Activated CD4-positive, alpha-beta memory T cell treated with anti-CD3 and anti-CD28 coated beads, Interleukin-2, amount 10 ng/mL, durations not matched to agents 7 days and 5 days (primary cell): ENCODE data around the gene PLCL2. TPM values are rescaled to one million over a fixed set of nuclear protein-coding genes. Genes with fewer than 3 reads are reported as not detected.

Source experiments
- CTCF ChIA-PET: fragments of 350-600 bp; sonication (Branson Sonifier 250); formaldehyde crosslinking; loops from one replicate; lab custom pipeline; 2021; ENCODE audit warnings: antibody characterized with exemption, inconsistent platforms; lab: Charles Lee
- POLR2A ChIA-PET: fragments of 350-600 bp; sonication (Branson Sonifier 250); formaldehyde crosslinking; loops from one replicate; lab custom pipeline; 2021; ENCODE audit warnings: antibody characterized with exemption; lab: Charles Lee
- DNase-seq: peaks from one replicate; pipeline ENCODE4 v3.0.0-alpha.2; 2020
- H3K27ac Mint-ChIP-seq: one replicate; pipeline ENCODE4 v1.8.0; 2021; ENCODE audit warnings: mild to moderate bottlenecking, mixed read lengths
- H3K27me3 Mint-ChIP-seq: one replicate; pipeline ENCODE4 v1.8.0; 2021; ENCODE audit warnings: mixed read lengths
- H3K36me3 Mint-ChIP-seq: one replicate; pipeline ENCODE4 v1.8.0; 2021; ENCODE audit warnings: low read depth, mixed read lengths
- H3K4me1 Mint-ChIP-seq: one replicate; pipeline ENCODE4 v1.8.0; 2021; ENCODE audit warnings: mixed read lengths
- H3K4me3 Mint-ChIP-seq: one replicate; pipeline ENCODE4 v1.8.0; 2021; ENCODE audit warnings: mild to moderate bottlenecking, mixed read lengths
- H3K9me3 Mint-ChIP-seq: one replicate; pipeline ENCODE4 v1.8.0; 2021; ENCODE audit warnings: mixed read lengths
- total RNA-seq, 2 experiments: library from RNA; stranded (reverse); gene quantifications; one replicate each; pipeline ENCODE4 v1.2.3, GENCODE V29; 2021

The PLCL2 gene
- total RNA-seq, 2 experiments from 2014 or later: 38.9 to 39.8 TPM

DNA sequence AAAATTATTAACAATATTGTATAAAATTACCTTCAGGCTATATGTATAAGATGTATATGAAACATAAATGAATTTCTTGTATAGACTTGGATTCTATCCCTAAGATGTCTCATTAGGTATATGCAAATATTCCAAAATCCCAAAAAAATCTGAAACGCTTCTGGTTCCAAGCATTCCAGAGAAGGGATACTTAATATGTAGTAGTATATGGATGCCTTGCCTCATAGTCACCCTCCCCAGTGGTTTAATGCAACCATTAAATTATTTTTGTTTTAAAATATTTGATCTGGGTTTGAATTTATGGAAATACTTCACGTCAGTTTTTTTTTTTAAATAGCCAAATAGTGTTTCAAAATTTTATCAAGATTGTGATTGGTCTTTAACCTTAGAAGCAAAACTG lies 27.2 kb downstream of the PLCL2 start:
- H3K36me3 Mint-ChIP-seq: peaks cover 16% of the 10 kb centered on the region
- peaks cover 37% of the 10 kb centered on the region for H3K4me1 Mint-ChIP-seq
- no peak overlapping the region for H3K27ac Mint-ChIP-seq

DNA sequence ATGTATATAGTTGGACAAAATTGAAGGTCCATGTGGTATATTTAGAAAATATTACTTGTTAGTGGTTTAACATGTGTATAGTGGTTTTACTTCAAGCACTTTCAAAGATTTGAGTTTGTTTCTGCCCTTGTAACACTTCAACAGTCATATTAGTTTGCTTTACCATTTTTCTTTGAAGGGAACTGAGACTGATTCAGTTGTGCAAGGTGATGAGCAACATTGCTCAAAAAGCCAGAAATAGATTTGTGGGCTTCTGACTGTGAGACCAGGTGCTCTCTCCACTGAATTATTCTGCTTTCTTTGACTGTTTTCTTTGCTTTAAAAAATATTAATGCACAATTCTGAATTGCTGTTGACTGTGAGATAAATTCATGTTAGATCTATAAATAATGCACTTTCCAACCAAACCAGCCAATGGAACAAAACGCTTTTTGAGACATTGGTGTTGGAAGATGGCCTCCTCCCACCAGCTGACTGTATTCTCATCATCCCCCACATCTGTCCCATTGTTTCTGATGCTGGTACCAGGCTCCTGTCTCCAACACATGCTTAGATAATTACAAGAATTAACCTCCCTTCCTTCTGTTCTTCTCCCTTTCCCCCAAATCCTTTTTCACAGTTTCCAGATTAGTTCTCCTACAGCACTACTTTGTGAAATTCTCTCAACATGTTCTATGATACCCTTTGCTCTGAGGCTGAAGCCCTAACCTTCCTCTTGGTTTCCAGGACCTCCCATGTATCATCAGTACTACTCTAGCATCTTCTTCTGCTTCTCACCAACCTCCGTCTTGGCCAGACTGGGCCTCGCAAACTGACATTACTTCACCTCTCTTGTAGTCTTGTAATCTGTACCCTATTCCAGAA lies 27.9 kb downstream of the PLCL2 start:
- ChIA-PET POLR2A (no interaction called here), CTCF (interaction anchor here (0.7 kb wide), 1 partner anchor 84 kb away, joined by 3 read pairs; no protein-coding TSS in a partner anchor)
- H3K4me3 Mint-ChIP-seq: no peak overlapping the region
- peaks cover 36% of the 10 kb centered on the region for H3K4me1 Mint-ChIP-seq
- no peaks in the 10 kb centered on the region for H3K27me3 Mint-ChIP-seq
- no peak for DNase-seq
- no peaks in the 10 kb centered on the region for H3K9me3 Mint-ChIP-seq
- no peak overlapping the region for H3K27ac Mint-ChIP-seq
- peaks cover 16% of the 10 kb centered on the region for H3K36me3 Mint-ChIP-seq

More for the DNA sequence above, 27.2 kb downstream of the PLCL2 start:
- Mint-ChIP-seq H3K27me3 (no peaks in the 10 kb centered on the region), H3K4me3 (no peak overlapping the region), H3K9me3 (no peaks in the 10 kb centered on the region)
- CTCF ChIA-PET: no interaction called here
- POLR2A ChIA-PET: no interaction called here
- no peak for DNase-seq

DNA sequence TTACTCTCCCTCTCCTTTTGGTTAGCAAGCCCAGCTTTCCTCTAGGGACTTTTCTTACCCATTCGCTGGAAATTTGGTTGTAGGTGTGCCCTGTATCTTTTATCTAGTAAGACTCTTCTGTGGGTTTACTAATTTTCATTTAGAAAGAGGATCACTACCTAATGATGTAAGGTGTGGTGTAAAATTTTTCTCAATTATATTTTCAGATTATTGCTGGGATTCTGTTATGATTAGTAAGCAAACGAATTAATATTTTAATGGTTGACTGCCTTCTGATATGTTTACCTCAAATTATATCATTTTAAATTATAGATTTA lies 28.5 kb downstream of the PLCL2 start:
- Mint-ChIP-seq H3K36me3 (peaks cover 16% of the 10 kb centered on the region), H3K4me3 (no peak overlapping the region), H3K27me3 (no peaks in the 10 kb centered on the region), H3K4me1 (peaks cover 34% of the 10 kb centered on the region), H3K9me3 (no peaks in the 10 kb centered on the region), H3K27ac (no peak overlapping the region)
- DNase-seq: no peak
- ChIA-PET POLR2A (no interaction called here), CTCF (interaction anchor here (0.7 kb wide), 1 partner anchor 84 kb away, joined by 3 read pairs; no protein-coding TSS in a partner anchor)

DNA sequence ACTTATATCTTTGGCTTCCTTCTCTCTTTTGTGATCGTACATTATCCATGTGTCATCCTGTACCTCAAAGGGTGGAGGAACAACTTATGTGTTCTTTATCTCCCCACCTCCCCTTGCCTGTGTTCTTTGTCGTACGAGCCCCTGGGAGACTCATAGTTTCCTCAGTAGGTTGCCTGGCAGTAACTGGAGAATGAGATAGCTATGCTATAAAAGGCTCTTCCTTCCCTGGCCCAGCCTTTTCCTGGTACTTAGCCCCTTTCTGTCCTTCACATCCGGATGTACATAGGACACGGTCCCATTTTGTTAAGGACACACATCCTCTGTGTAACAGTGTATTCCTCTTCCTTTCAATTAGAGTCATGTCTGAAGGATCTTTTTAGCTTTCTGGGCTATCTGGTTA lies 32.1 kb downstream of the PLCL2 start:
- H3K36me3 Mint-ChIP-seq: peaks cover 5% of the 10 kb centered on the region
- DNase-seq: no peak
- H3K27ac Mint-ChIP-seq: no peak overlapping the region
- peaks cover 21% of the 10 kb centered on the region for H3K4me1 Mint-ChIP-seq
- H3K27me3 Mint-ChIP-seq: no peaks in the 10 kb centered on the region
- ChIA-PET POLR2A (interaction anchor here (0.9 kb wide), 1 partner anchor 19 kb away, joined by 3 read pairs; no protein-coding TSS in a partner anchor), CTCF (no interaction called here)
- H3K4me3 Mint-ChIP-seq: no peak overlapping the region
- H3K9me3 Mint-ChIP-seq: no peaks in the 10 kb centered on the region

DNA sequence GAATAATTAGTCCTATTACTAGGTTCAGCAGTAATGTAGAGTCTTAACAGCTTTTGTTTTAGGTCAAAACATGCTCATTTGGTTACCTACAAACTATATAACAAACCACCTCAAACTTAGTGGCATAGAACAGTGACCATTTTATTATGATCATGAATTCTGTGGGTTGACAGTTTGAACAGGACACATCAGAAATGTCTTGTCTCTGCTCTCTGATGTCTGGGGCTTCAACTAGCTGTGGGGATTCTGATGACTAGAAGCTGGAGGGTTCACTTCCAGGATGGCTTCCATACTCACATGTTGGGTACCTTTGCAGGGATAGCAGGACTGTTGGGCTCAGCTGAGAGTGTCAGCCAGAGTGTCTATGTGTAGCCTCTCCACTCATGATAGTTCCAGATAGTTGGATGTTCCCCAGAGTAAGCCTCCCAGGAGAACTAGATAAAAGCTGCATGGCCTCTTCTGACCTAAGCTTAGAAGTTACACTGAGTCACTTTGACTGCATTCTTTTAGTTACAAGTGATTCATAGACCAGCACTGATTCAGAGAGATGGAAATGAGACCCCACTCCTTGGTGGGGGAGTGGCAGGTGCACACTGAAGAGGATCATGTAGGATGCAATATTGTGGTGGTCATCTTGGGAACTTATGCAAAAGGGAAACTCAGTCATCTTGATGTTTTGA lies 32.6 kb downstream of the PLCL2 start:
- POLR2A ChIA-PET: interaction anchor here (0.9 kb wide), 1 partner anchor 18 kb away, joined by 3 read pairs; no protein-coding TSS in a partner anchor
- Mint-ChIP-seq H3K9me3 (no peaks in the 10 kb centered on the region), H3K4me3 (no peak overlapping the region), H3K27ac (no peak overlapping the region), H3K4me1 (peaks cover 18% of the 10 kb centered on the region), H3K27me3 (no peaks in the 10 kb centered on the region), H3K36me3 (peaks cover 5% of the 10 kb centered on the region)
- DNase-seq: no peak
- CTCF ChIA-PET: interaction anchor here (1.4 kb wide), 1 partner anchor 33 kb away, joined by 3 read pairs; the partner anchor contains the start of gene PLCL2

DNA sequence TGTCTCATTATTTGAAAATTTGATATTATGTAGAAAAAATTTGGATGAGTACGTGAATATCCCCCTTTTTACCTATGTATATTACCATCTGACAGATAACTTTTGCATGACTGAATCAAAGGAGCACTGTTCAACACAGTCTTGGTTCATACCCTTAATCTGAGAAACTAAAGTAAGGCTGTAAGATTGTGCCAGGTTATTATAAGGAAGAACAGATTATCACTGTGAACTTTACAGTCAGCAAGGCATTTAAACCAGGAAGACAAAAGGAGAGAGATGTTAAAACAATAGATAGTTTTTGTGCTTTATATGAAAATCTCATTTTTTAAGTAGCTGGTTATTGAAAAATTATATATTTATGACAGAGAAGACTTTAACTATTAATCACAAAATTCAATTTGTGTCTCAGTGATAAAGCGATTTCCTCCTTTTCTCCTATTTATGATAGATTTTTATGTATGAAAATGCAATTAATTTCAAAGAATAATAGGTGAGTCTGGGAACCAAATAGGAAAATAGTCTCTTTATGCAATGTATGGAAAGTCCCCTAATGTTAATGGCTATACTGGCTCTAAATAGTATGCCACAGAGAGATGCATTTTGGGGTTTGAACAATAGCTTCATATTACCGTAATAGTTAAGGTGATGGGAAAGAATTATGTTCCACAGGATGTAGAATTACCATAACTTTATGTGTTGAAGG lies 33.4 kb downstream of the PLCL2 start:
- POLR2A ChIA-PET: no interaction called here
- no peaks in the 10 kb centered on the region for H3K36me3 Mint-ChIP-seq
- no peaks in the 10 kb centered on the region for H3K27me3 Mint-ChIP-seq
- H3K9me3 Mint-ChIP-seq: no peaks in the 10 kb centered on the region
- CTCF ChIA-PET: interaction anchor here (1.4 kb wide), 1 partner anchor 34 kb away, joined by 3 read pairs; the partner anchor contains the start of gene PLCL2
- H3K4me3 Mint-ChIP-seq: no peak overlapping the region
- no peak overlapping the region for H3K27ac Mint-ChIP-seq
- DNase-seq: no peak
- peaks cover 11% of the 10 kb centered on the region for H3K4me1 Mint-ChIP-seq

DNA sequence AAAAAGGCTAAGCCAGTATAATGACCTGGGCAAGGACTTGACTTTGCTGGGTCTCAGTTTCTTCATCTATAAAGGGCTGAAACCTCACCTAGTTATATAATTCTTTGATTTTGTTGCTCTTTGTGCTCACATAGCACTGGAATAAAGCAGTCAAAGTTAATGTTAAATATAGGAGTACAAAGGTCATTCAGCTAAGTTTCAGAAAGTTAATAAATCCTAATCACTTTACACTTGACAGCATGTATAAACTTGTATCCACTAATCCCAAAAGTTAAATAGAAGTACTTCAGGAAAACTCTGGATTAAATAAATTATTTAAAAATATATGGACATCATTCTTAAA lies 33.9 kb downstream of the PLCL2 start:
- H3K9me3 Mint-ChIP-seq: no peaks in the 10 kb centered on the region
- POLR2A ChIA-PET: no interaction called here
- CTCF ChIA-PET: interaction anchor here (1.4 kb wide), 1 partner anchor 34 kb away, joined by 3 read pairs; the partner anchor contains the start of gene PLCL2
- H3K4me1 Mint-ChIP-seq: peaks cover 10% of the 10 kb centered on the region
- no peaks in the 10 kb centered on the region for H3K36me3 Mint-ChIP-seq
- H3K27me3 Mint-ChIP-seq: no peaks in the 10 kb centered on the region
- no peak overlapping the region for H3K27ac Mint-ChIP-seq
- no peak overlapping the region for H3K4me3 Mint-ChIP-seq
- DNase-seq: no peak

DNA sequence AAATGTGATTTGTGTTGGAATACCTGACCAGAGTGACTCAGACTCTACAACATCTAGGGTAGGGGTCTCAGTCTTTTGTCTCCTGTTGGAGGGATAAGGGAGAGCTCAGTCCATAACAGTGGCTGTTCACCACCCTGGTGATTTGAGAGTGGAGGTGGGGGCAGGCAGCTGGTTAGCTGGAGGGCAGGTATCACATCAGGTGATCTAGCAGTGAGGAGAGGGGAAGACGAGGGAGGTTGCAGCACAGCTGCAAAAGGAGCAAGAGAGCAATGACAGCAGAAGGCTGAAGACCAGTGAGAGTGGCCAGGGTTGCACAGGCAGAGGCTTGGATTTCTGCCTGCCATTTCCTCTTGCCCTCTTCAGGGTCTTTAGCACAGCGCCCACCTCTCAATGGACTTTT lies 38.4 kb downstream of the PLCL2 start:
- ChIA-PET CTCF (no interaction called here), POLR2A (no interaction called here)
- H3K4me3 Mint-ChIP-seq: no peak overlapping the region
- DNase-seq: no peak
- H3K4me1 Mint-ChIP-seq: no peaks in the 10 kb centered on the region
- H3K9me3 Mint-ChIP-seq: no peaks in the 10 kb centered on the region
- H3K27me3 Mint-ChIP-seq: no peaks in the 10 kb centered on the region
- H3K27ac Mint-ChIP-seq: no peak overlapping the region
- peaks cover 3% of the 10 kb centered on the region for H3K36me3 Mint-ChIP-seq

DNA sequence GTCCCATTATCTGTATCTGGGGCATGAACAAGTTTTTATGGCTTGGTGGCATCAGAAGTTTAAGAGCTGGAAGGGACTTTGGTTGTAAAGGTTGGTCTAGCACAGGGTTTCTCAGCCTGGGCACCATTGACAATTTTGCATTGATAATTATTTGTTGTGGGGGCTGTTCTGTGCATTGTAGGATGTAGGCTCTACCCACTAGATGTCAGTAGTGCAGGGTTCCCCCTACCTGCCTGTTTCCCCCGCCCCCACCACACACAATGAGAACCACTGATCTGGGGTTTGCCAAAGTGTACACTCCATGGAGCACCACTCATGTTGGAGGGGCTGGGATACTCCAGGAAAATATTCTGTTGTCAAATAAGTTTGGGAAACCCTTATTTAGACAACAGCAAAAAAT lies 42.7 kb downstream of the PLCL2 start:
- Mint-ChIP-seq H3K27me3 (no peaks in the 10 kb centered on the region), H3K4me3 (no peak overlapping the region), H3K9me3 (no peaks in the 10 kb centered on the region), H3K27ac (no peak overlapping the region), H3K36me3 (peaks cover 17% of the 10 kb centered on the region), H3K4me1 (peaks cover 7% of the 10 kb centered on the region)
- no peak for DNase-seq
- CTCF ChIA-PET: no interaction called here
- POLR2A ChIA-PET: interaction anchor here (1.0 kb wide), 1 partner anchor 12 kb away, joined by 3 read pairs; no protein-coding TSS in a partner anchor

DNA sequence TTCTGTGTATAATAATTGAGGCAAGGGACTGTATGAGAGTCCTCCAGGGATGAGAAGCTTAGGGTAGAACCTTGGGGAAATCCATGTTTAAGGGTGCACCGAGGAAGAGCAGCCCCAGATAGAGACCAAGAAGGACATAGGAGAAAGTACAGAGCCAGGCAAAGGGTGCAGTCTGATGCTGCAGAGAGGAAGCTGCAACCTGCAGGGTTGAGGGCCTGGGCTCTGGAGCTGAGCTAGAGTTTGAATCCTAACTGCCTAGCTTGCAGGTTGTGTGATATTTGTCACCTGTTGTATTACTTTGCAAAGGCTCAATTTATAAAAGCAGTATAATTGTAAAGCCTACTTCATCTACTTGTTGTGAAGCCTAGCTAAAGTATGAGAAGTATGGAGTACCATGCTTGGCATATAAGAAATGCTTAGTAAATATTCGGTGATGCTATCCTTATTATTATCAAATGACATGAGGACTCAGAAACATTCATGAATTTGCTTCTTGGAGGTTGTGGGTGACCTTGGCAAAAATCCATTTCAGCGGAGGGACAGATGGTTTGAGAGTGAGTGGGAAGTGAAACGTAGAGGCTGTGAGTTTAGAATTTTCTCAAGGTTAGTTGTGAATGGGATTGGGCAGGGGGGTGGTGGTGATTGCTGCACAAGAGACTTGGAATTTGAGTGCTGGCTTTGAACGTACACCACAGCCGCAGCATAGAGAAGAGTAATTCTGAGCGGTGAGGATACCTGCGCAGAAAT lies 43.8 kb downstream of the PLCL2 start:
- H3K4me3 Mint-ChIP-seq: no peak overlapping the region
- H3K27me3 Mint-ChIP-seq: no peaks in the 10 kb centered on the region
- DNase-seq: no peak
- H3K36me3 Mint-ChIP-seq: peaks cover 26% of the 10 kb centered on the region
- H3K9me3 Mint-ChIP-seq: no peaks in the 10 kb centered on the region
- peaks cover 15% of the 10 kb centered on the region for H3K4me1 Mint-ChIP-seq
- no peak overlapping the region for H3K27ac Mint-ChIP-seq
- ChIA-PET CTCF (no interaction called here), POLR2A (interaction anchor here (1.0 kb wide), 1 partner anchor 13 kb away, joined by 3 read pairs; no protein-coding TSS in a partner anchor)

DNA sequence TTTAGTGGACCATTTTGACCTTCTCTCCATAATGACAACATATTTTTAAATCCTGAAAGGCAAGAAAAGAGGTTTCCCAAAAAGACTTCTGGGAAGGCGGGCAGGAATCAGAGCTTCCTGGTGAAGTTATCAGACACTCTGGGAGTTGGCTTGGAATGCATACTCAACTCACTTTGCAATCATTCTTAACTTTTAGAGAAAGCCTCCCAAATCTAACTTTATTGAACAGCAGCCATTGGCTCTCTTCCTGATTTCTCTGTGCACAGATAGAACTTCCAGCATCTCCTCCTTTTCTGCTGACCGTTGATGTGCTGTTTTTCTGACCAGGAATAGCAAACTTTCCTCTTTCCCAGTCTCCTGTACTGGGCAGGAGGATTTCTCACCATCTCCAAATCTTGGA lies 44.6 kb downstream of the PLCL2 start:
- Mint-ChIP-seq H3K36me3 (peaks cover 29% of the 10 kb centered on the region), H3K27me3 (no peaks in the 10 kb centered on the region), H3K27ac (no peak overlapping the region), H3K4me3 (no peak overlapping the region), H3K9me3 (no peaks in the 10 kb centered on the region), H3K4me1 (peaks cover 17% of the 10 kb centered on the region)
- CTCF ChIA-PET: no interaction called here
- POLR2A ChIA-PET: no interaction called here
- DNase-seq: no peak

DNA sequence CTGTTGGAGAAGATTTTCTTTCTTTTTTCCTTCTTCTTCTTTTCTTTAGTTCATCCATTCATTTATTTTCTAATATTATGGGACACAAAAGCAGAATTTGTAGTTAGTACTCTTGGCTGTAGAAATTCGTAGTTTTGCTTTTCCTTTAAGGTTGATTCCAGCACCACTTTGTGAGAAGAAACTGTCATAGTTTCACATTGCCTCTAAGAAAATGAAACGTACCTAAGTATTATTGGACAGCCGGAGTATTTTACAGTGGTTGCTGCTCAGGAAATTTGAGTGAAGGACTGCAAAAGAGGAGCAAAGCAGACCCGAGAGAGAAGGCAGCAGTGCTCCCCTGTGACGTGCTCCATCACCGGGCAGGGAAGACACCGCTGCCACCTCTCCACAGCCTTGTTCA lies 48.1 kb downstream of the PLCL2 start:
- H3K4me1 Mint-ChIP-seq: peaks cover 27% of the 10 kb centered on the region
- H3K9me3 Mint-ChIP-seq: no peaks in the 10 kb centered on the region
- H3K4me3 Mint-ChIP-seq: no peak overlapping the region
- no peak for DNase-seq
- H3K27me3 Mint-ChIP-seq: no peaks in the 10 kb centered on the region
- ChIA-PET CTCF (no interaction called here), POLR2A (no interaction called here)
- peaks cover 35% of the 10 kb centered on the region for H3K36me3 Mint-ChIP-seq
- no peak overlapping the region for H3K27ac Mint-ChIP-seq
